Measurements from ENCODE around the gene C5orf47. TPM values are rescaled to one million over a fixed set of nuclear protein-coding genes. Genes with fewer than 3 reads are reported as not detected.

The C5orf47 gene
- total RNA-seq, 1 experiment from 2014 or later, result not detected

- no peak for DNase-seq
- Histone ChIP-seq H3K4me3 (no peak overlapping the region), H3K9me3 (no peaks in the 10 kb centered on the region), H3K36me3 (no peaks in the 10 kb centered on the region), H3K27me3 (no peaks in the 10 kb centered on the region)
Observed at GRCh38 chr5:173964506-173964905, 24.5 kb upstream of the C5orf47 start.

GRCh38 chr5:173967241-173967640 is 21.7 kb upstream of the C5orf47 start:
- no peak for DNase-seq
- no peak overlapping the region for H3K4me3 ChIP-seq
- H3K9me3 ChIP-seq, result no peaks in the 10 kb centered on the region
- no peaks in the 10 kb centered on the region for H3K36me3 ChIP-seq
- no peaks in the 10 kb centered on the region for H3K27me3 ChIP-seq

- DNase-seq, result no peak
- H3K27me3 ChIP-seq, result no peaks in the 10 kb centered on the region
- H3K36me3 ChIP-seq, result no peaks in the 10 kb centered on the region
- H3K9me3 ChIP-seq, result no peaks in the 10 kb centered on the region
- no peak overlapping the region for H3K4me3 ChIP-seq
Observed at GRCh38 chr5:173968154-173968797, 20.7 kb upstream of the C5orf47 start.

- no peak overlapping the region for H3K4me3 ChIP-seq
- no peak for DNase-seq
- H3K27me3 ChIP-seq, result no peaks in the 10 kb centered on the region
- no peaks in the 10 kb centered on the region for H3K9me3 ChIP-seq
- no peaks in the 10 kb centered on the region for H3K36me3 ChIP-seq
Observed at GRCh38 chr5:173969167-173970049, 19.6 kb upstream of the C5orf47 start.

- H3K36me3 ChIP-seq, result no peaks in the 10 kb centered on the region
- no peak for DNase-seq
- no peak overlapping the region for H3K4me3 ChIP-seq
- no peaks in the 10 kb centered on the region for H3K27me3 ChIP-seq
- no peaks in the 10 kb centered on the region for H3K9me3 ChIP-seq
Observed at GRCh38 chr5:173970878-173971650, 17.9 kb upstream of the C5orf47 start.

GRCh38 chr5:173971681-173972345 is 17.2 kb upstream of the C5orf47 start:
- no peak for DNase-seq
- Histone ChIP-seq H3K9me3 (no peaks in the 10 kb centered on the region), H3K36me3 (no peaks in the 10 kb centered on the region), H3K27me3 (no peaks in the 10 kb centered on the region; the same call in none of the 2 replicates), H3K4me3 (no peak overlapping the region)

- Histone ChIP-seq H3K27me3 (peaks cover 3% of the 10 kb centered on the region), H3K9me3 (no peaks in the 10 kb centered on the region), H3K36me3 (no peaks in the 10 kb centered on the region), H3K4me3 (no peak overlapping the region)
- DNase-seq, result no peak
Observed at GRCh38 chr5:173972607-173972924, 16.4 kb upstream of the C5orf47 start.

GRCh38 chr5:173972925-173973615 is 15.9 kb upstream of the C5orf47 start:
- Histone ChIP-seq H3K36me3 (no peaks in the 10 kb centered on the region), H3K27me3 (peaks cover 5% of the 10 kb centered on the region), H3K4me3 (peak overlapping the region; percentile 36), H3K9me3 (no peaks in the 10 kb centered on the region)
- peak; percentile 68 for DNase-seq

- no peaks in the 10 kb centered on the region for H3K36me3 ChIP-seq
- peaks cover 5% of the 10 kb centered on the region for H3K27me3 ChIP-seq
- peak overlapping the region; percentile 36 for H3K4me3 ChIP-seq
- DNase-seq, result no peak
- H3K9me3 ChIP-seq, result no peaks in the 10 kb centered on the region
Observed at GRCh38 chr5:173973616-173973969, 15.4 kb upstream of the C5orf47 start.

- H3K9me3 ChIP-seq, result no peaks in the 10 kb centered on the region
- DNase-seq, result no peak
- no peaks in the 10 kb centered on the region for H3K36me3 ChIP-seq
- peaks cover 13% of the 10 kb centered on the region for H3K27me3 ChIP-seq
- H3K4me3 ChIP-seq, result no peak overlapping the region
Observed at GRCh38 chr5:173974688-173975239, 14.2 kb upstream of the C5orf47 start.

- H3K9me3 ChIP-seq, result no peaks in the 10 kb centered on the region
- DNase-seq, result no peak
- peaks cover 23% of the 10 kb centered on the region for H3K27me3 ChIP-seq
- H3K4me3 ChIP-seq, result no peak overlapping the region
- H3K36me3 ChIP-seq, result no peaks in the 10 kb centered on the region
Observed at GRCh38 chr5:173981185-173981761, 7.7 kb upstream of the C5orf47 start.

GRCh38 chr5:173984218-173984617 is 4.8 kb upstream of the C5orf47 start:
- Histone ChIP-seq H3K36me3 (no peaks in the 10 kb centered on the region), H3K27me3 (peaks cover 13% of the 10 kb centered on the region), H3K9me3 (no peaks in the 10 kb centered on the region), H3K4me3 (no peak overlapping the region)
- DNase-seq, result no peak

- DNase-seq, result no peak
- H3K27me3 ChIP-seq, result peaks cover 2% of the 10 kb centered on the region; the same call in 1 of the 2 replicates
- H3K36me3 ChIP-seq, result no peaks in the 10 kb centered on the region
- H3K9me3 ChIP-seq, result no peaks in the 10 kb centered on the region; the same call in 1 of the 2 replicates
- no peak overlapping the region for H3K4me3 ChIP-seq
Observed at GRCh38 chr5:173989432-173990082, 587 bp downstream of the C5orf47 start.

GRCh38 chr5:173997331-173997730 is 8.4 kb downstream of the C5orf47 start:
- no peak for DNase-seq
- H3K36me3 ChIP-seq, result no peaks in the 10 kb centered on the region
- H3K4me3 ChIP-seq, result no peak overlapping the region
- H3K9me3 ChIP-seq, result no peaks in the 10 kb centered on the region
- peaks cover 35% of the 10 kb centered on the region for H3K27me3 ChIP-seq

- Histone ChIP-seq H3K27me3 (peaks cover 35% of the 10 kb centered on the region), H3K9me3 (no peaks in the 10 kb centered on the region), H3K36me3 (no peaks in the 10 kb centered on the region), H3K4me3 (no peak overlapping the region)
- DNase-seq, result no peak
Observed at GRCh38 chr5:173998531-173998930, 9.6 kb downstream of the C5orf47 start.

All from MG63 (cell line).